ENCODE results near the gene TTC23. TPM values are rescaled to one million over a fixed set of nuclear protein-coding genes. Genes with fewer than 3 reads are reported as not detected.

TTC23 gene
- total RNA-seq, 2 donors from 2014 or later, result 0.67 to 2.5 TPM

- H3K27ac Mint-ChIP-seq, result no peak overlapping the region
- ATAC-seq (replicated peaks), result no peak
- H3K4me1 Mint-ChIP-seq, result peaks cover 4% of the 10 kb centered on the region
- no peaks in the 10 kb centered on the region for H3K36me3 Mint-ChIP-seq (ENCODE audit: low read depth)
- H3K27me3 Mint-ChIP-seq, result peaks cover 10% of the 10 kb centered on the region
- H3K4me3 Mint-ChIP-seq, result no peak overlapping the region
- no peaks in the 10 kb centered on the region for H3K9me3 Mint-ChIP-seq
These were observed 138.6 kb downstream of the TTC23 start for GRCh38 chr15:99110581-99111320.

GRCh38 chr15:99110093-99110492, 139.3 kb downstream of the TTC23 start:
- no peak overlapping the region for H3K27ac Mint-ChIP-seq
- no peak for ATAC-seq (replicated peaks)
- H3K4me1 Mint-ChIP-seq, result peaks cover 4% of the 10 kb centered on the region
- H3K4me3 Mint-ChIP-seq, result no peak overlapping the region
- H3K27me3 Mint-ChIP-seq, result peaks cover 10% of the 10 kb centered on the region
- no peaks in the 10 kb centered on the region for H3K36me3 Mint-ChIP-seq (ENCODE audit: low read depth)
- no peaks in the 10 kb centered on the region for H3K9me3 Mint-ChIP-seq

GRCh38 chr15:99109555-99110021, 139.8 kb downstream of the TTC23 start:
- Mint-ChIP-seq H3K9me3 (no peaks in the 10 kb centered on the region), H3K4me3 (no peak overlapping the region), H3K27me3 (peaks cover 10% of the 10 kb centered on the region), H3K4me1 (peaks cover 4% of the 10 kb centered on the region), H3K36me3 (ENCODE audit: low read depth) (no peaks in the 10 kb centered on the region), H3K27ac (no peak overlapping the region)
- ATAC-seq (replicated peaks), result no peak

- no peak overlapping the region for H3K27ac Mint-ChIP-seq
- no peak overlapping the region for H3K4me3 Mint-ChIP-seq
- peaks cover 10% of the 10 kb centered on the region for H3K27me3 Mint-ChIP-seq
- H3K4me1 Mint-ChIP-seq, result peaks cover 4% of the 10 kb centered on the region
- H3K36me3 Mint-ChIP-seq (ENCODE audit: low read depth), result no peaks in the 10 kb centered on the region
- ATAC-seq (replicated peaks), result no peak
- no peaks in the 10 kb centered on the region for H3K9me3 Mint-ChIP-seq
These were observed 140.4 kb downstream of the TTC23 start for GRCh38 chr15:99108993-99109392.

GRCh38 chr15:99106417-99107220, 142.8 kb downstream of the TTC23 start:
- no peak overlapping the region for H3K27ac Mint-ChIP-seq
- peaks cover 25% of the 10 kb centered on the region for H3K27me3 Mint-ChIP-seq
- H3K36me3 Mint-ChIP-seq (ENCODE audit: low read depth), result no peaks in the 10 kb centered on the region
- no peak for ATAC-seq (replicated peaks)
- peaks cover 4% of the 10 kb centered on the region for H3K4me1 Mint-ChIP-seq
- H3K4me3 Mint-ChIP-seq, result peak overlapping the region; percentile 57
- H3K9me3 Mint-ChIP-seq, result no peaks in the 10 kb centered on the region

- Mint-ChIP-seq H3K4me1 (peaks cover 4% of the 10 kb centered on the region), H3K4me3 (peak overlapping the region; percentile 57), H3K27ac (no peak overlapping the region), H3K36me3 (ENCODE audit: low read depth) (no peaks in the 10 kb centered on the region), H3K27me3 (peaks cover 27% of the 10 kb centered on the region), H3K9me3 (no peaks in the 10 kb centered on the region)
- ATAC-seq (replicated peaks), result peak; percentile 35
These were observed 143.7 kb downstream of the TTC23 start for GRCh38 chr15:99105514-99106341.

GRCh38 chr15:99104788-99105513, 144.4 kb downstream of the TTC23 start, which contains the start of gene SYNM:
Gene SYNM, plus strand, starts transcription at chr15:99105080. Its CDS starts 120 bp downstream, at chr15:99105200.
- ATAC-seq (replicated peaks), result peak; percentile 82
- no peak within 1 kb of the TSS for H3K27ac Mint-ChIP-seq
- H3K9me3 Mint-ChIP-seq, result no peaks in the 10 kb centered on the region
- peaks cover 29% of the 10 kb centered on the region for H3K27me3 Mint-ChIP-seq
- H3K4me3 Mint-ChIP-seq, result peak within 1 kb of the TSS; percentile 40
- H3K4me1 Mint-ChIP-seq, result peaks cover 4% of the 10 kb centered on the region
- H3K36me3 Mint-ChIP-seq (ENCODE audit: low read depth), result no peaks in the 10 kb centered on the region

- peaks cover 39% of the 10 kb centered on the region for H3K27me3 Mint-ChIP-seq
- peak overlapping the region; percentile 7 for H3K4me3 Mint-ChIP-seq
- H3K9me3 Mint-ChIP-seq, result no peaks in the 10 kb centered on the region
- peaks cover 4% of the 10 kb centered on the region for H3K4me1 Mint-ChIP-seq
- no peak overlapping the region for H3K27ac Mint-ChIP-seq
- no peaks in the 10 kb centered on the region for H3K36me3 Mint-ChIP-seq (ENCODE audit: low read depth)
- ATAC-seq (replicated peaks), result no peak
These were observed 146.1 kb downstream of the TTC23 start for GRCh38 chr15:99103279-99103678.

- Mint-ChIP-seq H3K4me3 (no peak overlapping the region), H3K9me3 (no peaks in the 10 kb centered on the region)
These were observed 146.8 kb downstream of the TTC23 start for GRCh38 chr15:99102332-99103235.

GRCh38 chr15:99101501-99101900, 147.9 kb downstream of the TTC23 start:
- no peak for ATAC-seq (replicated peaks)
- no peak overlapping the region for H3K27ac Mint-ChIP-seq
- H3K4me3 Mint-ChIP-seq, result no peak overlapping the region
- H3K27me3 Mint-ChIP-seq, result peaks cover 38% of the 10 kb centered on the region
- H3K36me3 Mint-ChIP-seq (ENCODE audit: low read depth), result no peaks in the 10 kb centered on the region
- H3K4me1 Mint-ChIP-seq, result no peaks in the 10 kb centered on the region
- no peaks in the 10 kb centered on the region for H3K9me3 Mint-ChIP-seq

More at GRCh38 chr15:99102332-99103235, 146.8 kb downstream of the TTC23 start:
- peaks cover 40% of the 10 kb centered on the region for H3K27me3 Mint-ChIP-seq
- no peak for ATAC-seq (replicated peaks)
- no peak overlapping the region for H3K27ac Mint-ChIP-seq
- no peaks in the 10 kb centered on the region for H3K36me3 Mint-ChIP-seq (ENCODE audit: low read depth)
- H3K4me1 Mint-ChIP-seq, result peaks cover 4% of the 10 kb centered on the region

GRCh38 chr15:99100245-99101173, 148.9 kb downstream of the TTC23 start:
- Mint-ChIP-seq H3K27me3 (peaks cover 40% of the 10 kb centered on the region), H3K36me3 (ENCODE audit: low read depth) (no peaks in the 10 kb centered on the region), H3K4me3 (no peak overlapping the region), H3K4me1 (no peaks in the 10 kb centered on the region), H3K9me3 (no peaks in the 10 kb centered on the region), H3K27ac (no peak overlapping the region)
- peak; percentile 28 for ATAC-seq (replicated peaks)

GRCh38 chr15:99099661-99100060, 149.7 kb downstream of the TTC23 start:
- H3K9me3 Mint-ChIP-seq, result no peaks in the 10 kb centered on the region
- H3K4me3 Mint-ChIP-seq, result no peak overlapping the region
- H3K27ac Mint-ChIP-seq, result no peak overlapping the region
- no peaks in the 10 kb centered on the region for H3K4me1 Mint-ChIP-seq
- ATAC-seq (replicated peaks), result no peak
- peaks cover 40% of the 10 kb centered on the region for H3K27me3 Mint-ChIP-seq
- H3K36me3 Mint-ChIP-seq (ENCODE audit: low read depth), result no peaks in the 10 kb centered on the region
